ENCODE measurements around the gene ITPR1.

The ITPR1 gene

DNA sequence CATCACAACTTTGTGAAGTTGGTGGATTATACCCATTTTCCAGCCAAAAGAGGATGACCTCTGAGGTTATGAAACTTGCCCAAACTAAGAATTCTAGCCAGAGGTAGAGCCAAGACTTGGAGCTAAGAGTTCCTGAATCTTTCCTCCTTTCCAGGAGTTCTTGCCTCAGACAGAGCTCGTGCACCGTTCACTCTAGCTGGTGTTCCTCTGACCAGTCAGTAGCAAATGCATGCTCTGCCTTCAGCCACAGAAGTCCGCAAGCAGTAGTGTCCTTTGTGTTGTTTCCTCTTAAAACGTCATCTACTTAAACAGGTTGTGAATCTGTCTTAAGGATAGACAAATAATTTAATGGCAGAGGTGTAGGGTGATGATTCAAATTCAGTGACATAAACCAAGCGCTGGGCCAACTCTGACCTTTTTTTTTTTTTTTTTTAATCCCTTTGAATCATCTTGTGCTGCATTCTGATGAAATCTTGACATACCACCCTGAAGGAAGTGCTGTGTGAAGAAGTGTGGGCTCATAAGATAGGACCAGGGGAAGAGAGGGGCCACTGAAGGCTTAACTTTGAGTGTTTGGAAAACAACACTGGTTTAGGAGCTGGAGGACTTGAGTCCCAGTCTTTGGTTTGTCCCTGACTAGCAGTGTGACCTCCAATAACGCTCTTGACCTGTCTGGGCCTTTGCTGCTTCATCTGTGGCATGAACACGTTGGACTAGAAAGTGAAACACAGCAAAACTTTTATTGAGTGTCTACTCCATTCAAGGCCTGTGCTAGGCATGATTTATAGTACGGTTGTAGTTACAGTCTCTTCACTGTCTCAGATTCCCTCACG, 53.4 kb downstream of the ITPR1 start:
- H3K9ac ChIP-seq (ENCODE audit: insufficient read length): no peak overlapping the region
- no peaks in the 10 kb centered on the region for H3K36me3 ChIP-seq (ENCODE audit: insufficient read depth, low read length)
- TF ChIP-seq FOXP2 (optimal IDR thresholded peaks at IDR 0.05; ENCODE audit: control extremely low read depth, extremely low read length, insufficient read depth) (no peak), EZH2 (IDR thresholded peaks at IDR 0.05) (no peak), POLR2AphosphoS5 (IDR thresholded peaks at IDR 0.05; ENCODE audit: borderline replicate concordance, low read depth, low read length) (no peak)
- H3K4me3 ChIP-seq: no peak overlapping the region
- DNase-seq (ENCODE audit: low read depth, low spot score): no peak
- no peaks in the 10 kb centered on the region for H3K9me3 ChIP-seq (ENCODE audit: low read depth, low read length)
- H3K27ac ChIP-seq: no peak overlapping the region

DNA sequence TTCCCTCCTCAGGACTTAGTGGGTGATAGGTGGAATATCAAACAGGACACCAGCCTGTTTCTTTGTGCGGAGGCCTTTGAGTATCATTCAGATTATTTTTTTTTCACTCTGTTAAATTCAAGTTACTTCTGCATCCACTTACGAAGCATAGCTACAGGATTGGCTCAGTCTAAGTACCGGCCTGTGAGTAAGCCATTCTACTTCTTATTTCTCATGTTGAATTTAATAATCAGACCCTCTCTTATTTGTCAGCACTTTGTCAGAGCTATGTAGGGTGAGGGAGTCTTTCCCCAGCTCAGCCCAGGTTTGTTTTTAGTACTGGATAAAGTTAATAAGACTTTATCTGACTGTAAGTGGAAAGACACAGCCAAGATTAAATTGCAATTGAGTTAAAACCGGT, 54.7 kb downstream of the ITPR1 start:
- Histone ChIP-seq H3K9me3 (ENCODE audit: low read depth, low read length) (no peaks in the 10 kb centered on the region), H3K27ac (no peak overlapping the region), H3K9ac (ENCODE audit: insufficient read length) (no peak overlapping the region), H3K36me3 (ENCODE audit: insufficient read depth, low read length) (no peaks in the 10 kb centered on the region), H3K4me3 (no peak overlapping the region)
- no peak for DNase-seq (ENCODE audit: low read depth, low spot score)
- TF ChIP-seq FOXP2 (optimal IDR thresholded peaks at IDR 0.05; ENCODE audit: control extremely low read depth, extremely low read length, insufficient read depth) (no peak), EZH2 (IDR thresholded peaks at IDR 0.05) (no peak), POLR2AphosphoS5 (IDR thresholded peaks at IDR 0.05; ENCODE audit: borderline replicate concordance, low read depth, low read length) (no peak)

DNA sequence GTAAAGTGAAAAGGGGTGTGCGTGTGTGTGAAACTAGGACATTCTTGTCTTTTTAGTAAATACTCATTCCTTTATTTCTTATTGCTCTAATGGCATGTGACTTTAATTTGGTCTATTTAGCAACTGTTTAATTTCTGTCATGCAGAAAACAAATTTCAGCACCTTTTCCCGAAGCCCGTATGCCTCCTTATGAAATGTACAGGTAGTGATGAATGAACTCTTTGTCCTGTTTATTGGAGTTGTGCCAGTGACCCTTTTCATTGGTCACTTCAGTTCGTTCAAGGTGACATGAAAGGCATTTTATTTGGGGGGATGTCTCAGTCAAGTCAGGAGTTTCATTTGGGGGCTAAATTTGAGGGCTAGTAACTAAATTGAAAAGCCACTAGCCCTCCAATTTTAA, 55.2 kb downstream of the ITPR1 start:
- no peak for DNase-seq (ENCODE audit: low read depth, low spot score)
- no peaks in the 10 kb centered on the region for H3K9me3 ChIP-seq (ENCODE audit: low read depth, low read length)
- no peak overlapping the region for H3K9ac ChIP-seq (ENCODE audit: insufficient read length)
- no peak overlapping the region for H3K27ac ChIP-seq
- H3K36me3 ChIP-seq (ENCODE audit: insufficient read depth, low read length): no peaks in the 10 kb centered on the region
- no peak overlapping the region for H3K4me3 ChIP-seq
- no peak for TF ChIP-seq FOXP2 (optimal IDR thresholded peaks at IDR 0.05; ENCODE audit: control extremely low read depth, extremely low read length, insufficient read depth)
- no peak for TF ChIP-seq POLR2AphosphoS5 (IDR thresholded peaks at IDR 0.05; ENCODE audit: borderline replicate concordance, low read depth, low read length)
- TF ChIP-seq EZH2 (IDR thresholded peaks at IDR 0.05): no peak

DNA sequence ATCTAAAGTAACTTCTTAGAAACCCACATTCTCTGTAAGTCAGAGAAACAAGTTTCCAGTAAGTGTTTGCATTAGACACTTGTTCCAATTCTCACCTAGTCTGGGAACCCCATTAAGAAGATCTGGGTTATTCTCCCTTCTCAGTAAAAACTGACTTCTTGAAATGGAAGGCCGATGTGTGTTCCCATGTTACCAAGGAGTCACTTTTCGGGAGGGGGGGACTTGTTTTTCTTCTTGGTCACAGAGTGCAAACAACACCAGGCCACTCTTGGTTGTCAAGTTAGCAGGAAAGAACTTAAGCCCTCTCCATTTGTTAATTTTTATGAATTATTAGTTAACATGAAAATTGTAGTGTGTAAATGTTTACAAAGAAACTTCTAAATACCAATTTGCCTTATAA, 55.6 kb downstream of the ITPR1 start:
- Histone ChIP-seq H3K9me3 (ENCODE audit: low read depth, low read length) (no peaks in the 10 kb centered on the region), H3K27ac (no peak overlapping the region), H3K4me3 (no peak overlapping the region), H3K9ac (ENCODE audit: insufficient read length) (no peak overlapping the region), H3K36me3 (ENCODE audit: insufficient read depth, low read length) (no peaks in the 10 kb centered on the region)
- TF ChIP-seq EZH2 (IDR thresholded peaks at IDR 0.05): no peak
- TF ChIP-seq POLR2AphosphoS5 (IDR thresholded peaks at IDR 0.05; ENCODE audit: borderline replicate concordance, low read depth, low read length): no peak
- TF ChIP-seq FOXP2 (optimal IDR thresholded peaks at IDR 0.05; ENCODE audit: control extremely low read depth, extremely low read length, insufficient read depth): no peak
- DNase-seq (ENCODE audit: low read depth, low spot score): no peak

DNA sequence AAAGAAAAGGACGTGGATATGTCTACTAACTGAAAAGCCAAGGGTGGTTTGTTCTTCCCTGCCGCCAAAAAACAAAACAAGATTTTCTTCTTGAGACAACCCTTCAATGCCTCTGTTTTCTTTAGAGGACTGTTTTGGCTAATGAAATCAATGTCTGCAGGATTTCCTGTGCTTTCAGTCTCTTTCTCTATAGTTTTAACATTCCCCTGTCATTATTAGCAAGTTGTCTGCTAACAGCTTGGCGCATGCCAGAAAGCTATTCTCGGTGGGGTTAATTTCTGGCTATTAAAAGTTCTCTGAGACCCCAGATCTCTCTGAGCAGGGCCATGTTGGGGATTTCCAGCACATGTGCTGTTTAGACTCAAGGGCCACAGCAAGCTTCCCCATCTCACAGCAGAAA, 56.7 kb downstream of the ITPR1 start:
- no peak for DNase-seq (ENCODE audit: low read depth, low spot score)
- Histone ChIP-seq H3K27ac (no peak overlapping the region), H3K4me3 (no peak overlapping the region), H3K9me3 (ENCODE audit: low read depth, low read length) (no peaks in the 10 kb centered on the region), H3K36me3 (ENCODE audit: insufficient read depth, low read length) (no peaks in the 10 kb centered on the region), H3K9ac (ENCODE audit: insufficient read length) (no peak overlapping the region)
- TF ChIP-seq FOXP2 (optimal IDR thresholded peaks at IDR 0.05; ENCODE audit: control extremely low read depth, extremely low read length, insufficient read depth) (no peak), EZH2 (IDR thresholded peaks at IDR 0.05) (no peak), POLR2AphosphoS5 (IDR thresholded peaks at IDR 0.05; ENCODE audit: borderline replicate concordance, low read depth, low read length) (no peak)

DNA sequence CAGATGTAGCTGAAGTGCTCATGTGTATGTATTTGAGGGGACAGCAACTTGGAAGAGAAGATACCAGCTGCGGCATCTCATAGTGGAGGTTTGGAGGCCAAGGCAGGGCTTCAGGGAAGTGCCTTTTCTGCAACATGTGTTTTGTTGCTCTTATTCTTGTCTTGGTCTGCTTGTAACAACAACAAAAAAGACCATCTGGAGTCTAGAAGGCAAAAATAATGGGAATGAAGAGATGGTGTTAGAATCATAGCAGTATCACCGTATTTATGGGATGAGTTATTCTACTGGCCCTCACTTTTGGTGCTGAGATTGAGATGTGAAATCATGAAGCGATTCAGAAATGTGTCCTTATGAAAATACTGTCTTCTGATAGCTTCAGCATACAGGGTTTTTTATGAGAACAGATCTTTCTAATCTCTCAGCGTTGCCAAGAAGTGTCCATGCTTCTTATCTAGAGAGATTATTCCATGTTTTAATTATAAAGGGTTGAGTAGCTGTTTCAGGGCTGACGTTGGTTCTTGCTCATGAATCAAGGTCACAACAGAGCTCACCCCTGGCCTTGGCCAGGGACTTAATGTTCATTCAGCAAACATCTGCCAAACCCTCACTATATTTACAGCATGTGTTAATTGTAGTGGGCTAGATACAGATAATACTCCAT, 58.0 kb downstream of the ITPR1 start:
- no peak overlapping the region for H3K9ac ChIP-seq (ENCODE audit: insufficient read length)
- H3K27ac ChIP-seq: no peak overlapping the region
- DNase-seq (ENCODE audit: low read depth, low spot score): no peak
- TF ChIP-seq EZH2 (IDR thresholded peaks at IDR 0.05): no peak
- TF ChIP-seq POLR2AphosphoS5 (IDR thresholded peaks at IDR 0.05; ENCODE audit: borderline replicate concordance, low read depth, low read length): no peak
- TF ChIP-seq FOXP2 (optimal IDR thresholded peaks at IDR 0.05; ENCODE audit: control extremely low read depth, extremely low read length, insufficient read depth): no peak
- H3K9me3 ChIP-seq (ENCODE audit: low read depth, low read length): no peaks in the 10 kb centered on the region
- H3K4me3 ChIP-seq: no peak overlapping the region
- no peaks in the 10 kb centered on the region for H3K36me3 ChIP-seq (ENCODE audit: insufficient read depth, low read length)

DNA sequence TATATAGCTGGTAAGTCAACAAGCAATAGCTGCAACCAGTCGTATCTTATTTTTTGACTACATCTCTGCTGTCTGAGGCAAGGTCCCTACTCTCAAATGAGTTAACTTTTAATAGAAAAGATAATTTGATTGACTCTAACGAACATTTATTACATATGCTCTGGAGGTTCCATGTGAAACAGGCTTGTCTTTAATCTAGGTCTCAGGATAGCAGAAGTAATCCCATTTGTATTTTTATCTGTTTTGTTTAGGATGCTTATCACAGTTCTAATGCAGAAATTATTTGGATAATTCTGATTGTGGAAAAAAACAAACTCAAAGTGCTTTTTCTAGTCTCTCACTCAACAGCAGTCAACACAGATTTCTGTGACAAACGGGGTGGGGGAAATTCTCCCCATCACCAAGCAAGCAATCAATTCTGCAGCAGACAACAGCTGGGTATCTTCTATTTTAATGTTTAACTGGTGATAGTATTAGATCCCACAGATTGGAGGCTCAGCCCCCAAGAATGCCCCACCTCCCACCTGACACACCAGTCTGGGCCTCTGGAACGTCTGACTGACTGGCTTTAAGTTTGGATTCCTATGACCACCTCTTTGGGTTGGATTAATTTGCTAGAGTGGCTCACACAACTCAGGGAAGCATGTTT, 58.8 kb downstream of the ITPR1 start:
- no peak overlapping the region for H3K4me3 ChIP-seq

DNA sequence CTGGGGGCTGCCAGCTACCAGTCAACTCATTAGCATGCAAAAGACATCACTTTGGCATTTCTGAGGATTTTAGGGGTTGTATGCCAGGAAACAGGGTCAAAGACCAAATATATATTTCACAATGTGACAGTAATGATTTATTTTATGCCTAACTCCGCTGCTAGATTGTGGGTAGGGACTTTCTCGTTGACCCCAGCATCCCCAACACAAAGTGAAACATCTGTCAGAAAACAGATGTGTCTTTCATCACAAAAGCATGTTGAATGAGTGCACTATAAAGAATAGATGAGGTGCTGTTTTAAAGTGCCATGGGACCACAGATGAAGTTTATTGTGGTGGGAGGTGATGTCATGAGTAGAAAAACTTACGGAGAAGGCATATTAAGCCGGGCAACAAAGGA, 59.7 kb downstream of the ITPR1 start:
- no peak for DNase-seq (ENCODE audit: low read depth, low spot score)
- Histone ChIP-seq H3K36me3 (ENCODE audit: insufficient read depth, low read length) (no peaks in the 10 kb centered on the region), H3K4me3 (no peak overlapping the region), H3K9ac (ENCODE audit: insufficient read length) (no peak overlapping the region), H3K9me3 (ENCODE audit: low read depth, low read length) (no peaks in the 10 kb centered on the region), H3K27ac (no peak overlapping the region)
- no peak for TF ChIP-seq EZH2 (IDR thresholded peaks at IDR 0.05)
- TF ChIP-seq POLR2AphosphoS5 (IDR thresholded peaks at IDR 0.05; ENCODE audit: borderline replicate concordance, low read depth, low read length): no peak
- TF ChIP-seq FOXP2 (optimal IDR thresholded peaks at IDR 0.05; ENCODE audit: control extremely low read depth, extremely low read length, insufficient read depth): no peak

More for the DNA sequence above, 58.8 kb downstream of the ITPR1 start:
- TF ChIP-seq FOXP2 (optimal IDR thresholded peaks at IDR 0.05; ENCODE audit: control extremely low read depth, extremely low read length, insufficient read depth) (no peak), EZH2 (IDR thresholded peaks at IDR 0.05) (no peak), POLR2AphosphoS5 (IDR thresholded peaks at IDR 0.05; ENCODE audit: borderline replicate concordance, low read depth, low read length) (no peak)
- DNase-seq (ENCODE audit: low read depth, low spot score): no peak
- no peaks in the 10 kb centered on the region for H3K9me3 ChIP-seq (ENCODE audit: low read depth, low read length)
- H3K9ac ChIP-seq (ENCODE audit: insufficient read length): no peak overlapping the region
- H3K36me3 ChIP-seq (ENCODE audit: insufficient read depth, low read length): no peaks in the 10 kb centered on the region
- no peak overlapping the region for H3K27ac ChIP-seq

Data from SK-N-MC (cell line).